Measurements from ENCODE around the gene OR13H1. TPM values are rescaled to one million over a fixed set of nuclear protein-coding genes. Genes with fewer than 3 reads are reported as not detected.
"Not testable (repeated sequence)": the region's sequence is repeated elsewhere in the genome, so short reads cannot be mapped to it uniquely, and the experiment has no call there.

OR13H1 gene, protein sequence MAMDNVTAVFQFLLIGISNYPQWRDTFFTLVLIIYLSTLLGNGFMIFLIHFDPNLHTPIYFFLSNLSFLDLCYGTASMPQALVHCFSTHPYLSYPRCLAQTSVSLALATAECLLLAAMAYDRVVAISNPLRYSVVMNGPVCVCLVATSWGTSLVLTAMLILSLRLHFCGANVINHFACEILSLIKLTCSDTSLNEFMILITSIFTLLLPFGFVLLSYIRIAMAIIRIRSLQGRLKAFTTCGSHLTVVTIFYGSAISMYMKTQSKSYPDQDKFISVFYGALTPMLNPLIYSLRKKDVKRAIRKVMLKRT
- total RNA-seq (not detected), polyA plus RNA-seq (not detected)

DNA sequence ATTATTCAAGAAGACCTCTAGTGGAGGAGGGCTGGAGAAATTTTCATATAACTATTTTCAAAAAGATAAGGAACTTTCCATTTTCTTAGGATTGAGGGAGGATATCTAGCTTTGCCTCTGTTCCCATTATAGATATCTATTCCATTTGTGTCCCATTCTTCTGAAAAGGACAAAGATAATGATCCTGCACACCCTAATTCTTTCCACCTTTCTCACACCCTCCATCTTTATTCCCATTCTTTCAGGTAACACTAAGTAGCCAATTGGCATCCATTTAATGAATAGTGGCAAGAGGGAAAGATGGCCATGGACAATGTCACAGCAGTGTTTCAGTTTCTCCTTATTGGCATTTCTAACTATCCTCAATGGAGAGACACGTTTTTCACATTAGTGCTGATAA lies at the start of gene OR13H1:
Gene OR13H1 (plus strand): TSS at position 301 of the 400 bp plus-strand sequence. CDS start 0 bp downstream, at position 301.
- ATAC-seq (ENCODE audit: low read depth in 2 of 2) (no peak), DNase-seq (no peak)
- no peaks in the 10 kb centered on the region for H3K27me3 ChIP-seq (ENCODE audit: control insufficient read depth, insufficient read depth, low read length)
- Mint-ChIP-seq H3K4me3 (no peak within 1 kb of the TSS), H3K27me3 (no peaks in the 10 kb centered on the region), H3K4me1 (no peaks in the 10 kb centered on the region), H3K9me3 (peaks cover 0 to 3% (median 0%) of the 10 kb centered on the region in 7 donors), H3K36me3 (no peaks in the 10 kb centered on the region), H3K27ac (no peak within 1 kb of the TSS)
- H3K36me3 ChIP-seq (ENCODE audit: control insufficient read depth, insufficient read depth, low read length) = no peaks in the 10 kb centered on the region
- no peaks in the 10 kb centered on the region for H3K4me1 ChIP-seq (ENCODE audit: control insufficient read depth, insufficient read depth, low read length, poor library complexity, severe bottlenecking)
- no peak within 1 kb of the TSS for H3K27ac ChIP-seq (ENCODE audit: insufficient read depth, low read length, poor library complexity, severe bottlenecking)
- H3K4me3 ChIP-seq (ENCODE audit: low read depth, low read length) = no peak within 1 kb of the TSS
- no peaks in the 10 kb centered on the region for H3K9me3 ChIP-seq (ENCODE audit: control insufficient read depth in 2 of 2, low read length in 2 of 2)

DNA sequence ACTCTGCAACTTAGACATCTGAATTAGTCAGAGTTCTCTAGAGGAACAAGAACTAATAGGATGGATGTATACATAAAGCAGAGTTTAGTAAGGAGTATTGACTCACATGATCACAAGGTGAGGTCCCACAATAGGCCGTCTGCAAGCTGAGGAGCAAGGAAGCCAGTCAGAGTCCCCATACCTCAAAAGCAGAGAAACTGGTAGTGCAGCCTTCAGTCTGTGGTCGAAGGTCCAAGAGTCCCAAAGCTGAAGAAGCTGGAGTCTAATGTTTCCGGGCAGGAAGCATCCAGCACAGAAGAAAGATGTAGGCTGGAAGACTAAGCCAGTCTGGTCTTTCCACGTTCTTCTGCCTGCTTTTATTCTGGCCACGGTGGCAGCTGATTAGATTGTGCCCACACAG lies 42.3 kb upstream of the OR13H1 start:
- not testable (repeated sequence) for H3K4me1 ChIP-seq (ENCODE audit: control insufficient read depth, insufficient read depth, low read length, poor library complexity, severe bottlenecking); H3K27ac Mint-ChIP-seq; H3K27me3 Mint-ChIP-seq; H3K27me3 ChIP-seq (ENCODE audit: control insufficient read depth, insufficient read depth, low read length); H3K9me3 Mint-ChIP-seq; H3K9me3 ChIP-seq (ENCODE audit: control insufficient read depth in 2 of 2, low read length in 2 of 2); H3K27ac ChIP-seq (ENCODE audit: insufficient read depth, low read length, poor library complexity, severe bottlenecking); ATAC-seq (ENCODE audit: low read depth in 2 of 2); H3K36me3 Mint-ChIP-seq; H3K4me3 Mint-ChIP-seq; H3K4me1 Mint-ChIP-seq; H3K4me3 ChIP-seq (ENCODE audit: low read depth, low read length); DNase-seq; H3K36me3 ChIP-seq (ENCODE audit: control insufficient read depth, insufficient read depth, low read length)

DNA sequence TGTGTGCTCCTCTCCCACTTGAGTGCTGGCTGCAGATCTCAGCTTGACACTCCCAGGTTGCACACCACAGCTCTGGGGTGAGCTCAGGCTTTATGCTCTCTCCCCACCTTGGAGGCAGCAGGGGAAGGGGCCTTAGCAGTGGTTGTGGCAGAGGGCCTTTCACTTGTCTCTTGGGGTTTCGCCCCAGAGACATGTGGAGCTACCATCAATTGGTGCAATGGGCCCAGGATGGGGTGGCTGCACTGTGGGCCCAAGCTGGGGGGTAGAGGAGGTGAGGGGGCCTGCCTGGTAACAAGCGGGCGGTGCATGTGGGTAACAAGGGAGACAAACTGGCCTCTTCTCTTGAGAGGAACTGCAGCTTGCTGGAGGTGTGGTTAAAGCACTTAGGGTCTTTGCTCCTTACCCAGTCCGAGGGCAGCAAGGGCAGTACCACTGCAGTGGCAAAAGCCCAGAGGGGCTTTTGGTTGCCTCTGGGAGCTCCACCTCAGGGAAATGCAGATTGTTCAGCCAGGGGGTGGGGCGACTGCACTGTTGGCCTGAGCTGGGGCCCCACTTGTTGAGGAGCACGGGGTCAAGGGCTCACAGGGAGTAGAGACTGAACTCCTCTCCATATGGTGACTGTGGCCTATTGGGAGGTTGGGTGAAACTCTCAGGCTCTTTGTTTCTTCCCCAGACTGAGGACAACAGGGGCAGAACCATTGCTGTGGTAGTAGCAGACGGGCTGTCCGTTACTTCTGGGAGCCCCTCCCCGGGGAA lies 30.5 kb upstream of the OR13H1 start:
- Histone ChIP-seq H3K4me1 (ENCODE audit: control insufficient read depth, insufficient read depth, low read length, poor library complexity, severe bottlenecking) (no peaks in the 10 kb centered on the region), H3K9me3 (ENCODE audit: control insufficient read depth in 2 of 2, low read length in 2 of 2) (no peaks in the 10 kb centered on the region), H3K27ac (ENCODE audit: insufficient read depth, low read length, poor library complexity, severe bottlenecking) (no peak overlapping the region), H3K27me3 (ENCODE audit: control insufficient read depth, insufficient read depth, low read length) (no peaks in the 10 kb centered on the region), H3K36me3 (ENCODE audit: control insufficient read depth, insufficient read depth, low read length) (no peaks in the 10 kb centered on the region), H3K4me3 (ENCODE audit: low read depth, low read length) (no peak overlapping the region)
- ATAC-seq (ENCODE audit: low read depth in 2 of 2) (no peak), DNase-seq (no peak)
- H3K4me1 Mint-ChIP-seq = no peaks in the 10 kb centered on the region
- no peak overlapping the region for H3K27ac Mint-ChIP-seq
- no peaks in the 10 kb centered on the region for H3K27me3 Mint-ChIP-seq
- H3K9me3 Mint-ChIP-seq = peaks cover 0 to 5% (median 0%) of the 10 kb centered on the region in 7 donors
- no peaks in the 10 kb centered on the region for H3K36me3 Mint-ChIP-seq
- H3K4me3 Mint-ChIP-seq = no peak overlapping the region

DNA sequence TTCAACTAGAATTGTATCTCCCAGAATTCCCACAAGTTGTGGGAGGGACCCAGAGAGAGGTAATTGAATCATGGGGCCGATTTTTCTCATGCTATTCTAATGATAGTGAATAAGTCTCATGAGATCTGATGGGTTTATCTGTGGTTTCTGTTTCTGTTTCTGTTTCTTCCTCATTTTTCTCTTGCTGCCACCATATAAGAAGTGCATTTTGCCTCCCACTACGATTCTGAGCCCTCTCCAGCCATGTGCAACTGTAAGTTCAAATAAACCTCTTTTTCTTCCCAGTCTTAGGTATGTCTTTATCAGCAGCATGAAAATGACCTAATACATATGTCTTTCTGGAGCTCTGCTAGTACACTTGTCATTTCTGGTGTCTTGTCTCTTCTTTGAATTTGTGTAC lies 22.1 kb upstream of the OR13H1 start:
- DNase-seq (no peak), ATAC-seq (ENCODE audit: low read depth in 2 of 2) (no peak)
- Histone ChIP-seq H3K27me3 (ENCODE audit: control insufficient read depth, insufficient read depth, low read length) (no peaks in the 10 kb centered on the region), H3K4me3 (ENCODE audit: low read depth, low read length) (no peak overlapping the region), H3K4me1 (ENCODE audit: control insufficient read depth, insufficient read depth, low read length, poor library complexity, severe bottlenecking) (no peaks in the 10 kb centered on the region), H3K9me3 (ENCODE audit: control insufficient read depth in 2 of 2, low read length in 2 of 2) (no peaks in the 10 kb centered on the region), H3K36me3 (ENCODE audit: control insufficient read depth, insufficient read depth, low read length) (no peaks in the 10 kb centered on the region), H3K27ac (ENCODE audit: insufficient read depth, low read length, poor library complexity, severe bottlenecking) (no peak overlapping the region)
- Mint-ChIP-seq H3K27me3 (no peaks in the 10 kb centered on the region), H3K36me3 (no peaks in the 10 kb centered on the region), H3K4me3 (no peak overlapping the region), H3K27ac (no peak overlapping the region), H3K4me1 (no peaks in the 10 kb centered on the region), H3K9me3 (peaks cover 0 to 2% (median 0%) of the 10 kb centered on the region in 7 donors)

DNA sequence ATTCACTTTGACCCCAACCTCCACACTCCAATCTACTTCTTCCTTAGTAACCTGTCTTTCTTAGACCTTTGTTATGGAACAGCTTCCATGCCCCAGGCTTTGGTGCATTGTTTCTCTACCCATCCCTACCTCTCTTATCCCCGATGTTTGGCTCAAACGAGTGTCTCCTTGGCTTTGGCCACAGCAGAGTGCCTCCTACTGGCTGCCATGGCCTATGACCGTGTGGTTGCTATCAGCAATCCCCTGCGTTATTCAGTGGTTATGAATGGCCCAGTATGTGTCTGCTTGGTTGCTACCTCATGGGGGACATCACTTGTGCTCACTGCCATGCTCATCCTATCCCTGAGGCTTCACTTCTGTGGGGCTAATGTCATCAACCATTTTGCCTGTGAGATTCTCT lies 344 bp downstream of the OR13H1 start:
- peaks cover 0 to 3% (median 0%) of the 10 kb centered on the region in 7 donors for H3K9me3 Mint-ChIP-seq
- H3K27ac ChIP-seq (ENCODE audit: insufficient read depth, low read length, poor library complexity, severe bottlenecking) = no peak overlapping the region
- ATAC-seq (ENCODE audit: low read depth in 2 of 2) (no peak), DNase-seq (no peak)
- H3K27me3 Mint-ChIP-seq = no peaks in the 10 kb centered on the region
- H3K27me3 ChIP-seq (ENCODE audit: control insufficient read depth, insufficient read depth, low read length) = no peaks in the 10 kb centered on the region
- no peaks in the 10 kb centered on the region for H3K9me3 ChIP-seq (ENCODE audit: control insufficient read depth in 2 of 2, low read length in 2 of 2)
- no peak overlapping the region for H3K4me3 ChIP-seq (ENCODE audit: low read depth, low read length)
- H3K36me3 ChIP-seq (ENCODE audit: control insufficient read depth, insufficient read depth, low read length) = no peaks in the 10 kb centered on the region
- H3K4me1 ChIP-seq (ENCODE audit: control insufficient read depth, insufficient read depth, low read length, poor library complexity, severe bottlenecking) = no peaks in the 10 kb centered on the region
- no peak overlapping the region for H3K27ac Mint-ChIP-seq
- no peaks in the 10 kb centered on the region for H3K4me1 Mint-ChIP-seq
- no peaks in the 10 kb centered on the region for H3K36me3 Mint-ChIP-seq
- H3K4me3 Mint-ChIP-seq = no peak overlapping the region

DNA sequence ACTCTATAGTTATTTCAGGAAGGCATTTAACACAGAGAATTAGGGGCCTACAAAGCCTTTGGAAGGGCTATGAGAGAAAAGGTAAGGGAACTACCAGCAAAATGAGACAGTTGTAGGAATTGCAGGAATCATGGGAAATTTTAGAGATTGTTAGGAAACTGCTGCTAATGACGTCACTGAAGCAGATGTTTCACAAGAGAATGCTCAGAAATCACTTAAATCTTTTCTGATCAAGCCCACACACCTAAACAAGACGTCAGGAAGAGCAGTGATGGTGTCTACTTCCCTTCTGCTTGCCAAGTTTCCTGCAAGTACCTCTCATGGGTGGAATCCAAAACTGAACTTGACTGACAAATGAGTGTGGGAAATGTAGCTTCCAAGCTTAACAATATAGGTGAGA lies 5.1 kb downstream of the OR13H1 start:
- no peak overlapping the region for H3K27ac ChIP-seq (ENCODE audit: insufficient read depth, low read length, poor library complexity, severe bottlenecking)

DNA sequence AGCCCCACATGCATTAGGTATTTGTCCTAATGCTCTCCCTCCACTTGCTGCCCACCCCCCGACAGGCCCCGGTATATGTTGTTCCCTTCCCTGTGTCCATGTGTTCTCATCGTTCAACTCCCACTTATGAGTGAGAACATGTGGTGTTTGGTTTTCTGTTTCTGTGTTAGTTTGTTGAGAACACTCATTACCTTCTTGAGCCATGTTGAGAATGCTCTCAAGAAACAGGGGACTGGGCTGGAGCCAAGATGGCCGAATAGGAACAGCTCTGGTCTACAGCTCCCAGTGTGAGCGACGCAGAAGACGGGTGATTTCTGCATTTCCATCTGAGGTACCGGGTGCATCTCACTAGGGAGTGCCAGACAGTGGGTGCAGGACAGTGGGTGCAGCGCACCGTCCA lies 8.6 kb downstream of the OR13H1 start:
- not testable (repeated sequence) for H3K36me3 ChIP-seq (ENCODE audit: control insufficient read depth, insufficient read depth, low read length); H3K4me3 Mint-ChIP-seq; H3K27ac ChIP-seq (ENCODE audit: insufficient read depth, low read length, poor library complexity, severe bottlenecking); H3K4me1 Mint-ChIP-seq; ATAC-seq (ENCODE audit: low read depth in 2 of 2); H3K36me3 Mint-ChIP-seq; H3K27me3 ChIP-seq (ENCODE audit: control insufficient read depth, insufficient read depth, low read length); DNase-seq; H3K4me1 ChIP-seq (ENCODE audit: control insufficient read depth, insufficient read depth, low read length, poor library complexity, severe bottlenecking); H3K9me3 Mint-ChIP-seq; H3K27me3 Mint-ChIP-seq; H3K9me3 ChIP-seq (ENCODE audit: control insufficient read depth in 2 of 2, low read length in 2 of 2); H3K4me3 ChIP-seq (ENCODE audit: low read depth, low read length); H3K27ac Mint-ChIP-seq

More for the DNA sequence above, 5.1 kb downstream of the OR13H1 start:
- H3K27me3 Mint-ChIP-seq = no peaks in the 10 kb centered on the region
- no peaks in the 10 kb centered on the region for H3K4me1 ChIP-seq (ENCODE audit: control insufficient read depth, insufficient read depth, low read length, poor library complexity, severe bottlenecking)
- no peak for ATAC-seq (ENCODE audit: low read depth in 2 of 2)
- no peak overlapping the region for H3K4me3 ChIP-seq (ENCODE audit: low read depth, low read length)
- no peak for DNase-seq
- no peak overlapping the region for H3K4me3 Mint-ChIP-seq
- no peaks in the 10 kb centered on the region for H3K4me1 Mint-ChIP-seq
- H3K27me3 ChIP-seq (ENCODE audit: control insufficient read depth, insufficient read depth, low read length) = no peaks in the 10 kb centered on the region
- H3K9me3 Mint-ChIP-seq = peaks cover 0 to 3% (median 0%) of the 10 kb centered on the region in 7 donors
- no peaks in the 10 kb centered on the region for H3K9me3 ChIP-seq (ENCODE audit: control insufficient read depth in 2 of 2, low read length in 2 of 2)
- no peaks in the 10 kb centered on the region for H3K36me3 Mint-ChIP-seq
- H3K36me3 ChIP-seq (ENCODE audit: control insufficient read depth, insufficient read depth, low read length) = no peaks in the 10 kb centered on the region
- no peak overlapping the region for H3K27ac Mint-ChIP-seq

DNA sequence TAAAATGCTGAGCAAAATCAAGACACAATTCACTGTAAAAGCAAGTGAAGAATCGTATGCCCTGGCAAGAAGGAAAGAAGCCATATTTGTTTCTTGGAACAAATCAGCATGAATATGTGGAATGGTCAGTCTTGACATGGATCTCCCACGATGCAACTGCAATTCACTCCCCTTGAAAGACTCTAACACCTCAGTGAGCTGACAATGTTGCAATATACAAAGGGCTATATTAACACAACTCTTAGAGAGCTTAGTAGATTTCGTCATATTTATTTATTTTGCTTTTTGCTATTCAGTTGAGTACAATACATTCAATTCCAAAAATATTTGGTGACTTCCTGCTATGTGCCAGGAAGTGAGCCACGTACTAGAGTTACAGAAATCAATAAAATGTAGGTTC lies 14.7 kb downstream of the OR13H1 start:
- no peak overlapping the region for H3K27ac Mint-ChIP-seq
- H3K27ac ChIP-seq (ENCODE audit: insufficient read depth, low read length, poor library complexity, severe bottlenecking) = no peak overlapping the region
- H3K4me3 ChIP-seq (ENCODE audit: low read depth, low read length) = no peak overlapping the region
- H3K4me1 Mint-ChIP-seq = no peaks in the 10 kb centered on the region
- no peaks in the 10 kb centered on the region for H3K4me1 ChIP-seq (ENCODE audit: control insufficient read depth, insufficient read depth, low read length, poor library complexity, severe bottlenecking)
- DNase-seq (no peak), ATAC-seq (ENCODE audit: low read depth in 2 of 2) (no peak)
- no peaks in the 10 kb centered on the region for H3K36me3 Mint-ChIP-seq
- H3K27me3 ChIP-seq (ENCODE audit: control insufficient read depth, insufficient read depth, low read length) = no peaks in the 10 kb centered on the region
- H3K9me3 Mint-ChIP-seq = peaks cover 0 to 3% (median 0%) of the 10 kb centered on the region in 7 donors
- no peaks in the 10 kb centered on the region for H3K27me3 Mint-ChIP-seq
- H3K4me3 Mint-ChIP-seq = no peak overlapping the region
- H3K36me3 ChIP-seq (ENCODE audit: control insufficient read depth, insufficient read depth, low read length) = no peaks in the 10 kb centered on the region
- H3K9me3 ChIP-seq (ENCODE audit: control insufficient read depth in 2 of 2, low read length in 2 of 2) = no peaks in the 10 kb centered on the region
